Purkinje cell (primary cell): Measurements from ENCODE around the gene RDX. TPM values are rescaled to one million over a fixed set of nuclear protein-coding genes. Genes with fewer than 3 reads are reported as not detected.

Source experiments
- polyA plus RNA-seq: library from polyadenylated mRNA; unstranded; fragments of >200 nt; fragmentation: Nextera tagmentation; gene quantifications from 2 replicates; pipeline ENCODE4 v1.2.1, GENCODE V29; 2014

The RDX gene
- 48.9 and 66.2 TPM in 2 replicates for polyA plus RNA-seq

DNA sequence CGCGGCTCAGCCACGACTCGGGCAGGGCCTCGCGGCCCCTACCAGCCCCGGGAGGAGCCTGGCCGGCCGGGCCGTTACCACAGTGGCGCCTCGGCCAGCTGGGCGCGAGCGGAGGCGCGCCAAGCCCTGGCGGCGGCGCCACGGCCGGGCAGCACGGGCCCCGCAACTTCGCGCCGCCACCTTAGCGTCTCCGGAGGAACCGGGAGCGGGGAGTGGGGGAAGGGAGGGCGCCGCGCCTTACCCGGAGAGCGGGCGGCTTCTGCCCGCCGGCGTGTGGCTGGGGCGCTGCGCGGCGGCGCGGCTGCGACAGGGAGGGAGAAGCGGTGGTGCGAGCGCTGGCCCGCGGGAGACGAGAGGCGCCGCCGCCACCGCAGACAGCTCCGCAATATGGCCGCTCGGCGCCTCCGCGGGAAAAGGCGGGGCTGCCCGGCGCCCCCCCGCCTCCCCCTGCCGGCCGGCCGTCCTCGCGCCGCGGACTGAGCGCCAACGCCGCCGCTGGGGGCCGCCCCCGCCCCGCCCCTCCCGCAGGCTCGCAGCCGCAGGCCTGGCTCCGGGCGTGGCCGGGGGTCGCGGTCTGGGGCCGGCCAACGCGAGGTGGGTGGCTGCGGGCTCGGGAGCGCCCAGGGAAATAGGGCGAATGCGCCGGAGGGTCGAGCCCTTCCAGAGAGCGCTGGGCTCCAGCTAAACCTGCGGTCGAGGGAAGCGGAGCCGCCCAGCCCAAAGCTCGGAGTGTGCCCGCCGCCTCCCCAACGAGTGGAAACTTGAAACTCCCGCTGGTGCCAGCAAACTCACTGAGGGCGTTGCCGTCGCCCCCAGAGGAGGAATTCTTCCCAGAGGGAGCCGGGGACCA, at the start of gene RDX:
Gene RDX, minus strand, starts transcription at position 389 of the 850 bp plus-strand sequence. CDS start 16,922 bp downstream, outside the sequence.

Other genes starting within 250 kb of the RDX start
- 2.6 and 2.7 TPM in 2 replicates for gene ZC3H12C, start 203.2 kb downstream of the RDX start, polyA plus RNA-seq
- gene FDX1, start 133.3 kb upstream of the RDX start, polyA plus RNA-seq = 14.8 and 21.5 TPM in 2 replicates